Measurements from ENCODE around the gene YEATS2.

GRCh38 chr3:183823963-183824362 lies 126.4 kb downstream of the YEATS2 start:
- no peak for TF ChIP-seq CTCF (conservative IDR thresholded peaks at IDR 0.05 in 1 of 2, IDR thresholded peaks at IDR 0.05 in 1 of 2; ENCODE audit: low read depth in 1 of 2, low read length in 2 of 2)
- TF ChIP-seq EZH2 (IDR thresholded peaks at IDR 0.05; ENCODE audit: low read length, missing control alignments) = no peak
